ENCODE data around the gene SPARC.

SPARC gene

GRCh38 chr5:151722546-151722945 lies 35.8 kb upstream of the SPARC start:
- no peak for TF ChIP-seq CTCF (IDR thresholded peaks at IDR 0.05; ENCODE audit: extremely low read depth, missing control alignments)
- DNase-seq (ENCODE audit: low spot score), result no peak

DNA sequence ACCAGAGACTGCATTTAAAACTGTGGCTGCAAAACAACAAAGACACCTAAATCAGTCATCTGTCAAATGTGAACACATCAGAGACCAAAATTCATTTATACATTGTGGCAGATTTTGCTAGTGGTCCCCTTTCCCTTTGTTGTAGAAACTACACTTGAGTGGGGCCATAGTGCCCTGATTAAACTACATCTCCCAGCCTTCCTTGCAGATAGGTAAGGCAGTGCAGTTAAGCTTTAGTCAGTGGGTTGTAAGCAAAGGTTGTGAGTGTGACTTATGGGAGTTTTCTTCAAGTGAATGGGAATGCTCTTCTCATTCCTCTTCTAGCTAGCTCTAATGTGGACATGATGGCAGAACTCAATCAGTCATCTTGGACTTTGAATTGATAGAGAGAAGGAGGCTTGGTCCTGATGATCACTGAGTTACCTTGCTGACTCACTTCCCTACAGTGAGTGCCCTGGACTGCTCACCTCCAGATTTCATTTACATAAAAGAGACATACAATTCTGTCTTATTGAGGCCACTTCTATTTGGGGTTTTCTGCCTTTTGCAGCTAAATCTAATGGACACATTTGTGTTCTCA lies 35.2 kb upstream of the SPARC start:
- no peak for DNase-seq (ENCODE audit: low spot score)
- TF ChIP-seq CTCF (IDR thresholded peaks at IDR 0.05; ENCODE audit: extremely low read depth, missing control alignments), result no peak

- no peak for TF ChIP-seq CTCF (IDR thresholded peaks at IDR 0.05; ENCODE audit: extremely low read depth, missing control alignments)
Measured at GRCh38 chr5:151721087-151721646, 34.5 kb upstream of the SPARC start.

DNA sequence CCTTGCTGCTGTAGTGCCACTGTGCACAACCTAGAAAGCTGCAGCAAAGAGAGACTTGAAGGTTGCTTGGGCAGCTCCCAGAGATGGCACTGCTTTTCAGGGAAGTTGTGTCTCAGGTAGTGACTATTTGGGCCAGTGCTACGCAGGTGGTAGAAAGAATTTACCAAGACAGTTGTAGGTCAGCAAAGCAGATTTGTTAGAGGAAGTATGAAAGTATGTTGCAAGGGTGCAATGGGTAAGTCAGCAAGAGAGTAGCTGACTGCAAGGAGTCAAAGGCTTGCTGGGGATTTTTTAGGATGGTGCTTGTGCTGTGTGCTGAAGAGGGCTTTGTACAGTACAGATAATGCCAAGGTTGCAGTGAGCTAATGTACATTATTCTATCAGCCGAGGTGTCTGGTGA lies 33.5 kb upstream of the SPARC start:
- DNase-seq (ENCODE audit: low spot score), result no peak
- TF ChIP-seq CTCF (IDR thresholded peaks at IDR 0.05; ENCODE audit: extremely low read depth, missing control alignments), result no peak

More at GRCh38 chr5:151721087-151721646, 34.5 kb upstream of the SPARC start:
- DNase-seq (ENCODE audit: low spot score), result peak; percentile 72

DNA sequence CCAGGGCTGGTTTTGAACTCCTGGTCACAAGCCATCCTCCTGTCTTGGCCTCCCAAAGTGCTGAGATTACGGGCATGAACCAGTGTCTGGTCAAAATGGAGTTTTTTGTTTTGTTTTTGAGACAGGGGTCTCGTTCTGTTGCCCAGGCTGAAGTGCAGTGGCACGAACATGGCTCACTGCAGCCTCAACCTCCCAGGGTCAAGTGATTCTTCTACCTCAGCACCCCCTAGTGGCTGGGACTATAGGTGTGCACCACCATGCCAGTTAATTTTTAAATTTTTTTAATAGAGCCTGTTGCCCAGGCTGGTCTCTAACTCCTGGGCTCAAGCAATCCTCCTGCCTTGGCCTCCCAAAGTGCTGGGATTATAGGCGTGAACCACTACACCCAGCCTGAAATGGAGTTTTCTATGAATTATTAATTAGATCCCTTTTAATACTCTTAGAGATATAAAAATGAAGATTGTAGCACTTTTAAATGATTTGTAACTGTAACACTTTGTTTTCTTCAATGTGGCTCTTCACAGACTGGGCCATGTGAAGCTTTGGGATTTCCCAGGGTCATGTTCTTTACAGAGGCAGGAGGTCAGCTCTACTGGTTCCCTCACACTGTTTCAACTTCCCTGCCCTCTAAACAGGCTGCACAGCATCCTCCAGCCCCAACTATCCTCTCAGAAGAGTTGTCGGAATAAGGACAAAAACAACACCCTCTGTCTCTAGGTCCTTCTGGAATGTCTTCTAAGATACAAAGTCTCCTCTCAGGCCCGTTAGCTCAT lies 32.7 kb upstream of the SPARC start:
- TF ChIP-seq CTCF (IDR thresholded peaks at IDR 0.05; ENCODE audit: extremely low read depth, missing control alignments), result peak; percentile 54
- DNase-seq (ENCODE audit: low spot score), result no peak

- DNase-seq (ENCODE audit: low spot score), result no peak
- TF ChIP-seq CTCF (IDR thresholded peaks at IDR 0.05; ENCODE audit: extremely low read depth, missing control alignments), result no peak
Measured at GRCh38 chr5:151718646-151719045, 31.9 kb upstream of the SPARC start.

GRCh38 chr5:151718153-151718552 lies 31.4 kb upstream of the SPARC start:
- DNase-seq (ENCODE audit: low spot score), result no peak
- no peak for TF ChIP-seq CTCF (IDR thresholded peaks at IDR 0.05; ENCODE audit: extremely low read depth, missing control alignments)

Data from GM20000 (cell line).